HUES6 (cell line): ENCODE results near the gene VSIG10.

Experiments
- H3K27ac ChIP-seq: 2 replicates; pipeline ENCODE4 v1.7.0; 2013; ENCODE audit warnings: low read depth, mild to moderate bottlenecking, low read length, inconsistent platforms
- H3K27me3 ChIP-seq: 2 replicates; pipeline ENCODE4 v1.6.1; 2013; ENCODE audit warnings: low read length; ENCODE audit not compliant: control insufficient read depth, insufficient read depth
- H3K36me3 ChIP-seq: 2 replicates; pipeline ENCODE4 v1.6.1; 2013; ENCODE audit warnings: low read length; ENCODE audit not compliant: control insufficient read depth, insufficient read depth
- H3K4me1 ChIP-seq: 2 replicates; pipeline ENCODE4 v1.6.1; 2013; ENCODE audit warnings: low read length; ENCODE audit not compliant: control insufficient read depth, insufficient read depth
- H3K4me3 ChIP-seq: 2 replicates; pipeline ENCODE4 v1.5.1; 2013; ENCODE audit warnings: low read depth, low read length
- H3K9ac ChIP-seq: one replicate; pipeline ENCODE4 v1.6.1; 2013; ENCODE audit warnings: mild to moderate bottlenecking, low read length
- H3K9me3 ChIP-seq: 2 replicates; pipeline ENCODE4 v1.6.1; 2013; ENCODE audit warnings: low read depth, low read length; ENCODE audit not compliant: control insufficient read depth, insufficient read depth

The VSIG10 gene

DNA sequence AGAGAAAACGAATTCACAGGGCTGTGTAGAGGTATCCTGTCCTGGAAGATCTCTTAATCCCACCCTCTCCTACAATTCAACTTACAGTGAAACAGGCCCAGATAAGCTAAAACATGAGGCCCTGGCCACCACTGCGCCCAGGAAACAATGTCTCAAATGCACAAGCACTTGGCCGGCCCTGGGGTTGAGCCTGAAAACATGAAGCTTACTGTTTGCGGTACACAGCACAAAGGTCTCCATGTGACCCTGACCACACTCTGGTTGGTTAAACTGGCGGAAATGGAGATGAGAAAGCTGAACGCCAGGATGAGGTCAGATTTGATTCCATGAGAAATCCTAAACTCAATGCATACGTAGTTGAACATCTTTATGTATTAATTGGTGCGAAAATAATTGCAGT lies 59.2 kb downstream of the VSIG10 start:
- Histone ChIP-seq H3K9ac (no peak overlapping the region), H3K4me3 (no peak overlapping the region), H3K9me3 (no peaks in the 10 kb centered on the region), H3K27me3 (no peaks in the 10 kb centered on the region), H3K4me1 (no peaks in the 10 kb centered on the region), H3K27ac (no peak overlapping the region), H3K36me3 (peaks cover 72% of the 10 kb centered on the region)

DNA sequence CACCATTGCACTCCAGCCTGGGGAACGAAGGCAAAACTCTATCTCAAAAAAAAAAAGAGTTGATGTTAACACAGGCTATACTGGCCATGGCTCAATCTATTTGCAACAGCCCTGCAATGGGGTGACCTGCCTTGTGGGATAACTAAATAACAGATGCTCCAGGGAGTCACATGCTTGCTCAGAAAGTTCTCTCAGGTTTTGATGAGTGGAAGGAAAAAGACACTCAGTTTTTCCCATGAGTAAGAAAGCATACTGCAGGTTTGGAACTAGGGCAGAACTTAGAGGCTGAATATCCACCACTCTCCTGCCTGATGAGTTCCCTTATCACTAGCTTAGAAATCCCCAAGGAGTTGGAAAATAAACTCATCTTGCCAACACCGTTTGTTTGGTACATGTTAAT lies 59.7 kb downstream of the VSIG10 start:
- Histone ChIP-seq H3K9me3 (no peaks in the 10 kb centered on the region), H3K36me3 (peaks cover 72% of the 10 kb centered on the region), H3K4me3 (no peak overlapping the region), H3K27me3 (no peaks in the 10 kb centered on the region), H3K9ac (no peak overlapping the region), H3K27ac (no peak overlapping the region), H3K4me1 (no peaks in the 10 kb centered on the region)

DNA sequence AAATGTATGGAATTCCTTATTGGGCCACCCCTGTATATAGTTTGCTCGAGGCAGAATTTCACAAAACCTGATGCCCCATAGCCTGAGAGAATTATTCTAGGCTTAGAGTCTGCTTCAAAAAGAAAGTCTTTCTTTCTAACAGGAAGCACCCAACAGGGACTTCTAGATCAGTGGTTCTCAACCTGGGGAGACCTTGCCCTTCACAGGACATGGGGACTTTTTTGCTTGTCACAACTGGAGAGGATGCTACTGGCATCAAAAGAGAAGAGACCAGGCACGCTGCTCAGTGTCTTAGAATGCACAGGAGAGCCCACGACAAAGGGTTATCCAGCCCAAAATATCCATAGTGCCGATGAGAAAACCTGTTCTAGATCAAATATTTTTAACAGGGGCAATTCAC lies 61.7 kb downstream of the VSIG10 start:
- Histone ChIP-seq H3K36me3 (peaks cover 76% of the 10 kb centered on the region), H3K27ac (no peak overlapping the region), H3K4me1 (no peaks in the 10 kb centered on the region), H3K27me3 (no peaks in the 10 kb centered on the region), H3K4me3 (no peak overlapping the region), H3K9me3 (no peaks in the 10 kb centered on the region), H3K9ac (no peak overlapping the region)

GRCh38 chr12:118038137-118038536 lies 65.7 kb downstream of the VSIG10 start:
- Histone ChIP-seq H3K4me3 (no peak overlapping the region), H3K27me3 (no peaks in the 10 kb centered on the region), H3K27ac (no peak overlapping the region), H3K36me3 (peaks cover 93% of the 10 kb centered on the region), H3K9ac (no peak overlapping the region), H3K4me1 (no peaks in the 10 kb centered on the region), H3K9me3 (no peaks in the 10 kb centered on the region)

- no peak overlapping the region for H3K27ac ChIP-seq
- peaks cover 93% of the 10 kb centered on the region for H3K36me3 ChIP-seq
Measured at GRCh38 chr12:118036672-118037411, 67.0 kb downstream of the VSIG10 start.

GRCh38 chr12:118035190-118036041 lies 68.4 kb downstream of the VSIG10 start:
- no peak overlapping the region for H3K9ac ChIP-seq
- no peak overlapping the region for H3K4me3 ChIP-seq
- H3K9me3 ChIP-seq: no peaks in the 10 kb centered on the region
- no peak overlapping the region for H3K27ac ChIP-seq
- H3K27me3 ChIP-seq: no peaks in the 10 kb centered on the region
- H3K4me1 ChIP-seq: no peaks in the 10 kb centered on the region
- peaks cover 96% of the 10 kb centered on the region for H3K36me3 ChIP-seq

More at GRCh38 chr12:118036672-118037411, 67.0 kb downstream of the VSIG10 start:
- Histone ChIP-seq H3K9me3 (no peaks in the 10 kb centered on the region), H3K4me3 (no peak overlapping the region), H3K27me3 (no peaks in the 10 kb centered on the region), H3K9ac (no peak overlapping the region), H3K4me1 (no peaks in the 10 kb centered on the region)

DNA sequence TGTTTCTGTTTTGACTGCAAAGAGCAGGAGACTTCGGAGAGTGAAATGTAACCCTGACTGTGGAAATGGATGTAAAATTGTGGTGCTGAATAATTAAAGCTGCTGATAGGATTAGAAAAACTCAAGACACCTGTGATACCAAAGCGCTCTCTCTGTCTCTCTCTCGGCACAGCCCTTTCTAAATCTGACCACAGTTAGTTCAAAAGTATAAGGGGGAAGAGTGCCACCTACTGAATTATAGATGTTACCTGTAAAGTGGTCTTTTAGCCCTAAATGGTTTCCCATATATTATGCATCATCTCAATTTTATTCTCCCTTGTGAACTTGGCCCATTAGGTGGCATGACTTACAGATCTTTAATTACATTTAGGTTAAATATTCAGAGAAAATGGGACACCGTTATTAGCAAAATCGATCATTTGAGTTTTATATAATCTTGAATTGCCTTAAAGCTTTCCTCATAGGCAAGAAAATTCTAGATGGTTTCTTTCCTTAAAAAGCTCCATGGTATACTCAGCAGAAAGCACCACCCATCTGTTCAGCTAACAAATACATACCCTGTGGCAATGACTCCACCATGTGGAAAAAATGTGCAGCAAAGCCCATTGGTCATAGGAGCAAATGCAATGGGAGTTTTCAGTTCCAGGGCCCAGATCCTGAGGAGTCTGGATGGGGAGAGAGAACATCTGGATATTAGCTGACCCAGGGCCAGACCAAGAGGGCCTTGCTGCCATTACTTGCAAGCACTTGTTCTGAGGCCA lies 69.2 kb downstream of the VSIG10 start:
- Histone ChIP-seq H3K27ac (no peak overlapping the region), H3K4me1 (no peaks in the 10 kb centered on the region), H3K9me3 (no peaks in the 10 kb centered on the region), H3K9ac (no peak overlapping the region), H3K36me3 (peaks cover 97% of the 10 kb centered on the region), H3K4me3 (no peak overlapping the region), H3K27me3 (no peaks in the 10 kb centered on the region)

GRCh38 chr12:118033902-118034301 lies 69.9 kb downstream of the VSIG10 start:
- Histone ChIP-seq H3K36me3 (peaks cover 99% of the 10 kb centered on the region), H3K27me3 (no peaks in the 10 kb centered on the region), H3K9ac (no peak overlapping the region), H3K4me3 (no peak overlapping the region), H3K27ac (no peak overlapping the region), H3K4me1 (no peaks in the 10 kb centered on the region), H3K9me3 (no peaks in the 10 kb centered on the region)

GRCh38 chr12:118033323-118033722 lies 70.5 kb downstream of the VSIG10 start:
- H3K27ac ChIP-seq: no peak overlapping the region

DNA sequence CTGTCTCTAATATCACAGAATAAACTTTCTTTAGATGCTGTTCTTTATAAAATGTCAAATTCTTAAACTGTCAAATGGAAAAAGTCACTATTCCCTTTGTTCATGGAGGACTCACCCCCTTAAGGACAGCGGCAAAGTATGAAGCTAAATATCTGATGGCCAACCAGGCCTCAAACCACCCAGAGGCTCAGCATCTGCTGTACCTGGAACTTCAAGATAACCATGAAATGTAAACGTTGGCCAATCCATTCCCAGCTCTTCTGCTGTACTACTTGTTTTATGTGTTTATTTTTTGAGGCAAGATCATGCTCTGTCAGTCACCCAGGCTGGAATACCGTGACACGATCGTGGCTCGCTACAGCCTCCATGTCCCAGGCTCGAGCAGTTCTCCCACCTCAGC lies 71.6 kb downstream of the VSIG10 start:
- H3K9ac ChIP-seq: no peak overlapping the region
- H3K27ac ChIP-seq: no peak overlapping the region
- H3K4me1 ChIP-seq: no peaks in the 10 kb centered on the region
- peaks cover 98% of the 10 kb centered on the region for H3K36me3 ChIP-seq
- no peaks in the 10 kb centered on the region for H3K9me3 ChIP-seq
- no peaks in the 10 kb centered on the region for H3K27me3 ChIP-seq
- H3K4me3 ChIP-seq: no peak overlapping the region

More at GRCh38 chr12:118033323-118033722, 70.5 kb downstream of the VSIG10 start:
- Histone ChIP-seq H3K27me3 (no peaks in the 10 kb centered on the region), H3K4me1 (no peaks in the 10 kb centered on the region), H3K4me3 (no peak overlapping the region), H3K9me3 (no peaks in the 10 kb centered on the region), H3K9ac (no peak overlapping the region), H3K36me3 (peaks cover 99% of the 10 kb centered on the region)

- no peaks in the 10 kb centered on the region for H3K4me1 ChIP-seq
- H3K36me3 ChIP-seq: peaks cover 98% of the 10 kb centered on the region
- H3K9me3 ChIP-seq: no peaks in the 10 kb centered on the region
- no peak overlapping the region for H3K4me3 ChIP-seq
- no peak overlapping the region for H3K27ac ChIP-seq
- H3K27me3 ChIP-seq: no peaks in the 10 kb centered on the region
- no peak overlapping the region for H3K9ac ChIP-seq
Measured at GRCh38 chr12:118029166-118029565, 74.6 kb downstream of the VSIG10 start.
